HT1080 (cell line): ENCODE data around the gene AFAP1L1. TPM values are rescaled to one million over a fixed set of nuclear protein-coding genes. Genes with fewer than 3 reads are reported as not detected.

Experiments
- DNase-seq: peaks from one replicate; pipeline ENCODE4 v3.0.0-alpha.2; 2015; ENCODE audit warnings: low read depth
- total RNA-seq: library from RNA; depleted of rRNA; stranded (reverse); fragments of >200 nt; shearing (Covaris generic); gene quantifications from 2 replicates; pipeline ENCODE4 v1.2.3, GENCODE V29; 2014

Gene AFAP1L1
- total RNA-seq, 1 experiment from 2014 or later, result 0.98 TPM

DNA sequence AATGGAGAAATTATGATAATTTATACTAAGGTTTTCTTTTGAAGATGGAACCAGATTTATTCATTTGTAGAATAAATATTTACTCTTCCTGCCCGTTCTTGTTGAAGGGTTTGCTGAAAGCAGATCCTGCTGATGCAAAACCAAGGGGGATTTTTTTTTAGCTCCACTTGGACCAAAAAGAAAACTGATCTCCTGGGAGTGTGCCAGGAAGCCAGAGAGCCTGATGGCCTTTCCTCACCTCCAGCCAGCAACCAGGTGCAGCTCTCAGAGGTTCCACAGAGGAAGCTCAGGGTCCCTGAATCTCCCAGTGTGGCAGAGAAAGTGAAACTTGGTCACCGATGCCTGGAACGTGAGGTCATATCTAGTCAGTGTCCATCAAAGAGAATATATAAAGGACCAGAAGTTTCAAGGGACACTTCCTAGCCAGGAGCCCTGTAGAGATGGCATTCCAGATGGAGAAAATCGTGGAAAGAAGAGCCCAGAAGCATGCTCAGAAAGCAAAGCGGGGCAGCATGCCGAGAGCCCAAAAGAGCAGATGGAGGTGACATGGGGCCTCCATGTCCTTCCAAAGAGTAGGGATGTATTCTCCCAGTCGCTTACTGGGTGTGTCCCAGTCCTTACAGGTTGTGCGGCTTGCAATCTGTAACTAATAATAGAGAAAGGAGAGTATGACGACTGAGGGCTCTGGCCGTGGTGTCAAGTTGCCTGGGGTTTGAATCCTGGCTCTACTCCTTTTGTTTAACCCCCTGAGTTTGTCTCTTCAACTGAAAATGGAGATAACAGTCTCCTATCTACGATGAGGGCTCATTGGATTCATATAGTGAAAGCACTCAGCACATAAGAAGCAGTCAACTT, 12.2 kb downstream of the AFAP1L1 start:
- no peak for DNase-seq

- no peak for DNase-seq
These were observed 12.8 kb downstream of the AFAP1L1 start for GRCh38 chr5:149284501-149284900.

DNA sequence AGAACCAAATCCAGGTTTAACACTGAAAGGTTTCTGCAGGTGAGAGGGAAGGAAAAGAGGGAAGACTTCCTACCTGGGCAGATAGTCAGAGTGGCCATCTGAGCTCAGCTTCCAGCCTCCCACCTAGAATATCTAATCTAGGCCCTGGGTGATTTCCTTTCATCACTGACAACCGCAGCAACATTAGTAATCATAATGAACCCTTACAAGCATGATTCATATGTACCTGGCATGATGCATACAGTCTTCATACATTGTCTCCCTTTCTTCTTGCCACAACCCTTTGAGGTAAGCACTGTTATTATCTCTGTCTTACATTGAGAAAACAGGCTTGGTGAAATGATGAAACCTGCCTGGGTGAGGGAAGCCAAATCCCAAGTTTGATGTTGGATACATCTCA, 13.5 kb downstream of the AFAP1L1 start:
- no peak for DNase-seq

GRCh38 chr5:149288436-149288835, 16.8 kb downstream of the AFAP1L1 start:
- DNase-seq, result no peak

- no peak for DNase-seq
These were observed 17.6 kb downstream of the AFAP1L1 start for GRCh38 chr5:149289301-149289700.

DNA sequence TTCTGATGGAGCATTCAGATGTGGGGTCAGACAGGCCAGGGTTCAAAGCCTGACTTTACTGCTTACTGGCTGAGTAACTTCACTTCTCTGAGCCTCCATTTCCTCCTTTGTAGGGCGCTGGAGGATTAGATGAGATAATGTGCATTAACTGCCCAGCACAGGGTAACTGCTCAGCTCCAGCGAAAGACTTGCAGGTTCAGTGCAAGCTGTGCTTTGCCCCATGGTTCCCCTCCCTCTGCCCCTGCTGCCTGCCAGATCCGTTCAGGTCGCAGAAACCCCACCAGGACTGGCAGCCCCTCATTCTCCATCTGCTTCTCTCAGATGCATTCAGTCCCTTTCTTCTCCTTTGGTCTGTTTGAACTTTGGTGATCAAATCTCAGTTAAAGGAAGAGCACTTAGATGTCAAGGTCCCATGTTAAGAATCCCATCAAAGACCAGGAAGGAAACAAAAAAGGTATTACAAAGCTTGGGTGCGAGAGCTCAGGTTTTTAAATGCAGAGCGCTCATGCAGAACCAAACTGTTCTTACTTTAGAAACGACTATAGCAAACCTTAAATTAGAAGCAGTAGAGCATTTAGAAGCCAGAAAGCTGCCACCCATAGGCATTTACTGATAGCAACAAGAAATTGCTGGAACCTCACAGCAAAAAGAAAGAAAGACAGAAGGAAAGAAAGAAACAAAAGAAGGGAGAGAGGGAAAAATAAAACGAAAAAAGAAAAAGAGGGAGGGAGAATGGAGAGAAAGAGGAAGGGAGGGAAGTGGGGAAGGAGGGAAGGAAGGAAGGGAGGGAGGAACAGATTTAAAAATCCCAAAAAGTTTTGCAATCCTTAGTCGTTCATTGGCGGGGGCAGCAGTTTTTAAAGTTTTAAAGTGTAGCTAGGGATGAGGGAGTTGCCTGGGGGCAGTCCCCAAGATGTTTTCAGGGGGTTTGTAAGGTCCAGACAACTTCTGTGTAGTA, 23.5 kb downstream of the AFAP1L1 start:
- no peak for DNase-seq

DNA sequence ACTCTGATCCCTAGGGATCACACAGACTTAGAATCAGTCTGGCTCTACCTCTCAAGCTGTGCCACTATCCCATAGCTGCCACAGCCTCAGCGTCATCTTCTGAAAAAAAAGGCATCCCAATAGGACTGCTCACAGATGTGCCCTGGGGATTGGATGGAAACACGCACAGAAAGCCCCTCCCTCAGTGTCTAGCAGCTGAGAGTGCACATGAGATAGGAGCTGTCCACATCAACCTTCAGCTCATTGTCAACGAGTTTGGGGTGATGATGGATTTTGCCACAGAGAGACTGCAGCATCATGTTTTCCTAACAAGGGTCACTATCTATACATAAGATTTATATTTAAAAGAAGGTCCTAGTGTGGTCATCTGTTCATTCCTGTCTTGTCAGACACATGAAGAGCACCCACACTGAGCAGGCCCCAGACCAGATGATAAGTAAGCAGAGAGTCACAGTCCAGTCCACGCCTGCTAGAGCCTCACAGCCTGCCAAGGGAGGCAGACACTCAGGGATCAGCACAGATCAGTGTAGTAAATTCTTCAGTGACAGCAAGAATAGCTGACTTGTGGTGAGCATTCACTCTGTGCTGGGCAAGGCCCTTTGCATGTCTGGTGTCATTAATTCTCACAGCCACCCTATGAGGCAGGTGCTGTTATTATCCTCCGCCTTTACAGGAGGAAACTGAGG, 25.8 kb downstream of the AFAP1L1 start:
- DNase-seq, result no peak

DNA sequence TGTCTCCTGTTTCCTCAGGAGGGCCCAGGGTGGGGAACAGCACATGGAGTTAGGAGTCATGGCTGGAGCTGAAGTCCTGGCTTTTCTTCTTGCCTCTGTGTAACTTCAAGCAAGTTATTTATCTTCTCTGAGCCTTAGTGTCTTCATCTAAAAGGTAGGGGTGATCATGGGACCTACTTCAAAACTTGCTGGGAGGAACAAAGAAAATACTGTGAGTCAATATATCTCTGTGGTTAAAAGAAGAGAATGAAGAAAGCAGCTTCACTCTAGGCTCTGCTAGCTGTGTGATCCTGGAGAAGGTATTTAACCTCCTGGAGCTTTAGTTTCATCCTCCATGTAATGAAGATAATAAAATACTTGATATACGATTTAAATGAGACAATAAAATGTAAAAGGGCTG, 26.5 kb downstream of the AFAP1L1 start:
- DNase-seq, result no peak

GRCh38 chr5:149298842-149299404, 27.3 kb downstream of the AFAP1L1 start:
- no peak for DNase-seq

GRCh38 chr5:149299451-149300054, 27.9 kb downstream of the AFAP1L1 start:
- DNase-seq, result no peak

DNA sequence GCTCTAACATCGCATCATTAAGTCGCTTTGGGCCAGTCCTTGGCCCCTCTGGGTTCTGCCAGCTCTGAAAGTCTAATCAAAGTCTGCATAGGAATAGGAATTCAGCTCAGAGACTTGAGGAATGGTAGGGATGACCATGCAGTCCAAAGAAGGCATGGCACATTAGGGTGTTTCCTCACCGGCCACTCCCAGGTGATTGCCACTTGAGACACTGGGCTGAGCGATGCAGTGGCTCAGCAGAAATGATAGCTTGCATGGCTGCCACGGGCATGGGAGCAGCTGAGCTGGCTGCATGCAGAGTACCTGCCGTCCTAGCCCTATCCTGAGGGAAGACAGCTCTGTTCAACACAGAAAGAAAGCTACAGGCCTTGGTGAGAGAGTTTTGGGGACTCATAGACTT, 28.8 kb downstream of the AFAP1L1 start:
- no peak for DNase-seq

GRCh38 chr5:149301049-149301743, 29.5 kb downstream of the AFAP1L1 start:
- DNase-seq, result no peak

- DNase-seq, result no peak
These were observed 30.2 kb downstream of the AFAP1L1 start for GRCh38 chr5:149301744-149302380.

DNA sequence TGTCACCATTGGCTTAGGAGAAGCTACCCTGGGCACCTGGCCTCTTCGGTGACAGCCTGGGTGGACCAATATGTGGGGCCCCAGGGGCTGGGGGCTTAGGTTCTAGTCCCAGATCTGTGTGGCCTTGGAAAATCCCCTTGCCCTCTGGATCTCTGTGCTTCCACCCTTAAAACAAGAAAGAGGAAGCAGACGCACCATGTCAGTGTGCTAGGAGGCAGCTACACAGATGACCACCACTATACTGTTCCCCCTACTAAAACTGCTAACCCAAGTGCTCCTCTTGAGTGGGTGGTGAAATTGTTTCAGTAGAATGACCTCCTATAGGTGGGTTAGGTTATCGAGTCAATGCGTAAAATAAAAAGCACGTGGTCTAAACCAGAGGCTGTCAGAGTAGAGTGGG, 31.0 kb downstream of the AFAP1L1 start:
- DNase-seq, result no peak

DNA sequence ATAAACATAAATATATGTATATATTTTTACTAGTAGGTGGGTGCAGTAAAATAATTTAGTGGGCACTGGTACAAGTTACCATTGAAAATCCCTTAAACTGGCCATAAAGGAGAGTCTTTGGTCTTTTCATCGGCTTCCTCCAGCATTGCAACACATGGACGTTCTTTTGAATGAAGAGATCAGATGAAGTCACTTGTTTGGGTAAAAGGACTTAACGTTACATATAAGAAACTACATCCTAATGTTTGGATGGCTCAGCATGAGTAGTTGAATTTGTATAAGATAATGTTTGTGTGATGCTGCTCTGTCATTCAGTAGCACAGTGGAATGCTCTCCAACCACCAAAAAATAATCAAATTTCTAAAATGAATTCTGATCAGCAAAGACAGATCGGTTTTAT, 31.6 kb downstream of the AFAP1L1 start:
- DNase-seq, result no peak

GRCh38 chr5:149304195-149305078, 32.8 kb downstream of the AFAP1L1 start:
- DNase-seq, result no peak

DNA sequence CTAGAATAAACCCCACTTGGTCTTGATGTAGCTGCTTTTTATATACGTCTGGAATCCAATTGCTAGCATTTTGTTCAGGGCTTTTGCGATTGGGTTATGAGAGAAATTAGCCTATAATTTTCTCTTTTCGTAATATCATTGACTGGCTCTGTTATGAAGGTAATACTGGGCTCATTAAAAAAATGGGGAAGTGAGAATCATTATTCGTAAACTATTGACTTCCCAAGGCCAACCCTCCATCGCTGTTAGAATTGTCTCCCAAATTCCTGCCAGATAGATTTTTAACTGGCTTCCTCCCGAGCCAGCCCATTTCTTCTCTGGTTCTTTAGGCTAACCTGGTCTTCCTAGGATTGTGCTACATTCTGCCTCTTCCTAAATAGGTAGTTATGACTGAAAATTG, 37.7 kb downstream of the AFAP1L1 start:
- DNase-seq, result no peak

DNA sequence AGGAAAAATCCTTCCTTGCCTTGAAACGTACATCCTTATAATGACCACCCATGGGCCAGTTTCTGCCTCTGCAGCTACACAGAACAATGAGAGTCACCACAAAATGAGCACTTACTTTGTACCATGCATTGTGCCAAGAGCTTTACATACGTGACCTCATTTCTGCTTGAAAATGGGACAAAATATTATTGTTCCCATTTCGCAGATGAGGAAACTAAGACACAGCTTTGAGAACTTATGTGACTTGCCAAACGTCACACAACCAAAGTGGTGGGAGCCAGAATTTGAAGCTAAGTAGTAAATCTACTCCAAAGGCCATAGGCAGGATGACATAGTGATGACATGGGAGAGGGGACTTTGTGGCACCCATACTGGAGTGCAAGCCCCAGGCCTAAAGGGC, 38.8 kb downstream of the AFAP1L1 start:
- no peak for DNase-seq
